ENCODE results near the gene RBM42. TPM values are rescaled to one million over a fixed set of nuclear protein-coding genes. Genes with fewer than 3 reads are reported as not detected.
"Not testable (repeated sequence)": the region's sequence is repeated elsewhere in the genome, so short reads cannot be mapped to it uniquely, and the experiment has no call there.

Gene RBM42
- 71.9 and 93.9 TPM in 2 replicates for total RNA-seq (2014; rRNA removed; shearing (Covaris generic))
- 60.8 and 74.9 TPM in 2 replicates for polyA plus RNA-seq (2015; cell fraction: cytosol; rRNA removed)
- polyA plus RNA-seq (2015; cell fraction: nucleus; rRNA removed): 73.1 and 76.0 TPM in 2 replicates

DNA sequence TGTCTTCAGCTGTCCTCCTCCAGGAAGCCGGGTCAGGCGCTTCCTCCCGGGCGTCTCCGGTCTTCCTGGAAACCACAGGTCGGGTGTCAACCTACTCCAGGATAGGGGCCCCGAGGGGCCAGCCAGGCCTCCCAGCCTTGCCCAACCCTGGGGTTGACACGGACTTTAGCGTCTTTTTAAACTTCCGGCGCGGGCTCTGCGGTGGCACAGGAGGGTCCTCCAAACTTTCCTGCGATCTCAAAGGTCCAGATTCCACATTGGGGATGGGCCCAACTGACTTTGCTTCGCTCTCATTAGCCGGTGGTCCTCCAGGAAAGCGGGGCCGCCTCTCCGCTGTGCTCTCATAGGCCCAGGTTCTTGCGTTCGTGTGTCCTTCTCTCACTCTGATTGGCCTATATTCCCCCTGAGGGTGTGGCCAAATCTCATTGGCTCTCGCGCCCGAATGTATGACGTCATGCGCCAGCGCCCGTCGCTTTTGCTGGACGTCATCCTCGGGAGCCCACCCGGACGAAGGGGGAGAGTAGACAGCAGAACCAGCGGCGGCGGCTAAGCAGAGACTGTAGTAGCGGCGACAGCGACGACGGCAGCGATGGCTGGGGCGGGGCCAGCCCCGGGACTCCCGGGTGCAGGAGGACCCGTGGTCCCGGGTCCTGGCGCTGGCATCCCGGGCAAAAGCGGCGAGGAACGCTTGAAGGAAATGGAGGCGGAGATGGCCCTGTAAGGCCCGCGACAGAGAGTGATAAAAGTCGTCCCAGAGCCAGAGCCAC, at the start of gene RBM42:
RBM42 (plus strand) TSS at position 472 of the 767 bp plus-strand sequence; CDS start at position 590, 118 bp downstream.
- peak; percentile 98 for DNase-seq (ENCODE audit: low read depth)

- DNase-seq (ENCODE audit: low read depth): no peak
Observed at GRCh38 chr19:35582760-35583159, 46.1 kb upstream of the RBM42 start.

DNA sequence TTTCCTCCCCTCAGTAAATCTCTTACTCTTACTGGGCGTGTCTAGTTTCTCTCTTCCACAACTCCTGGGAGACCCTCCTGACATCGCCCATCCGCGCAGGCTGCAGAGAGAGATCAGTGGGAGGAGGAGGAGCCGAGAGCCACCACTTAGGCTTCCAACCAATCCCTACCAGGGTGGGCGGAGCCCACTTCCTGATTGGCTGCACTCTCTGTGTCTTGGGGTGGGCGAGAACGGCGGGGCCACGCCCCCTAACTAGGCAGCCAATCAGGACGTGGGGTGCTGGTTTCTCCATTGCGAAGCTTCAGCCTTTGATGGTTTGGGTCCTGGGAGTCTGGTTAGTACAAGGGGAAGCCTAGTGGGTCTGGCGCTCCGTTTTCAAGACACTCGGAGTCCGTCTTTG, 43.0 kb upstream of the RBM42 start, which contains the start of gene PMIS2:
PMIS2 (plus strand) TSS at position 326 of the 400 bp plus-strand sequence. CDS start 87 bp downstream, outside the sequence.
- DNase-seq (ENCODE audit: low read depth): peak; percentile 8

DNA sequence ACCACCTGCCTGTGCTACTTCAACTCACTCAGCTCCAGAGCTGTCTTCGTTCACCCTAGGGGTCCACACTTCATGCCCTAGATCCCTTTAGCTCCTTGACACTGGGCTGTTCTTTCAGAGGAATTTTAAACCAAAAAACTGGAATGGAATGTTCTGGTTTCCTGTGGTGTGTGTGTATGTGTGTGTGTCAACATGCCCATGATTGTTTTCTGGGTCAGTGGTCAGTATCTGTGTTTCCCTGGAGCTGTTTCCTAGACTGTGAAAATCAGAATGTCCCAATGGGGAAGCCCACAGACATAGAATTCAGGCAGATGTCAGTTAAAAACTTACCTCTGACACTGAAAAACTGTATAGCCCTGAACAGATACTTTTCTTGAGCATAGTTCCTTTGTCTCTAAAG, 41.5 kb upstream of the RBM42 start:
- no peak for DNase-seq (ENCODE audit: low read depth)

- DNase-seq (ENCODE audit: low read depth): no peak
Observed at GRCh38 chr19:35590875-35591274, 38.0 kb upstream of the RBM42 start.

GRCh38 chr19:35592226-35592625, 36.6 kb upstream of the RBM42 start:
- no peak for DNase-seq (ENCODE audit: low read depth)

DNA sequence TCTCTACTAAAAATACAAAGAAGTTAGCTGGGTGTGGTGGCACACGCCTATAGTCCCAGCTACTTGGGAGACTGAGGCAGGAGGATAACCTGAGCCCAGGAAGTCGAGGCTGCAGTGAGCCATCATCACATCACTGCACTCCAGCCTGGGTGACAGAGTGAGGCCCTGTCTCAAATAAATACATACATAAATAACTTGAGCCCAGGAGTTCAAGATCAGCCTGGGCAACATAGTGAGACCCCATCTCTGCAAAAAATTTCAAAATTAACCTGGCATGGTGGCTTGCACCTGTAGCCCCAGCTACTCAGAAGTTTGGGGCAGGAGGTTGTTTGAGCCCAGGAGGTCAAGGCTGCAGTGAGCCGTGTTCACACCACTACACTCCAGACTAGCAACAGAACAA, 33.8 kb upstream of the RBM42 start:
- not testable (repeated sequence) for DNase-seq (ENCODE audit: low read depth)

- DNase-seq (ENCODE audit: low read depth): no peak
Observed at GRCh38 chr19:35595928-35596327, 32.9 kb upstream of the RBM42 start.

DNA sequence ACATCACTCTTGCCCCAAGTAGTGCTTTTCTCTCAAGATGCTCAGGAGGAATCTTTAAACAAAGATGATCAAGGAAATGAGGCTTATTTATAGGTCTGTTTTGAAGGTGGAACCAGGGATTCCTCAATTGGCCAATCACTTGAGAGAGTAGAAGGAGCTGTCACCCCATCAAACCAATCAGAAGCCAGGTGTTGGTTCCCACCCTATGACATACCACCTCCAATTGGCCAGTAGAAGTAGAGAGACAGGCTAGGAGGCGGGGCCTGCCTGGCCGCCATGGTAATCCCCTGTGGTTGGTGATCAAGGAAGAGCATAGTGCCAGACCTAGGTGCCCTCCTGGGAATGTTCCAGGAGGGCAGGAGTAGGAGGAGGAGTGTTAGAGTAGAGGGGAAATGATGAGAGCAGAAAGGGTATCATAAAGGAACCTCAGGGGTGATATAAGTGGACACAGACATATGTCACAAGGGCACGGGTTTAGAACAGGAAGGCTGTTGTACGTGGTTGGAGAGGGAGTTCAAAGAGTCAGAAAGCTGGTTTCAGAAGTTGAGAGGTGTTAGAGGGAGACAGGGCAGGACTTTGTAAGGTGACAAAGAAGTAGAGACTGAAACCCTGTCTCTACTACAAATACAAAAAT, 32.4 kb upstream of the RBM42 start:
- peak; percentile 37 for DNase-seq (ENCODE audit: low read depth)

DNA sequence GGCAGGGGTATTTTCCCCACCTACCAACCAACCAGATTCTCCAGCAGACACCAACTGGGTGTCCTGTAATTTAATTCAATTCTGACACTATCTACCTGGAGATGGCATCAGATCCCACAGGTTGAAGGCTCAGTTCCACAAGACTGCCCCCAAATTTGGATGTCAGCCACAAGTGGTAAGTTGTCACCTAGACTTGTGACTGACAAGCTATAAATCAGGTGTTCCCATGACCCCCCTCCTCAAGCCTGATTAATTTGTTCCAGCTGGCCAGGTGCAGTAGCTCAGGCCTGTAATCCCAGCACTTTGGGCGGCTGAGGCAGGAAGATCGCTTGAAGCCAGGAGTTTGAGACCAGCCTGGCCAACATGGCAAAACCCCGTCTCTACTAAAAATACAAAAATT, 26.9 kb upstream of the RBM42 start:
- no peak for DNase-seq (ENCODE audit: low read depth)

DNA sequence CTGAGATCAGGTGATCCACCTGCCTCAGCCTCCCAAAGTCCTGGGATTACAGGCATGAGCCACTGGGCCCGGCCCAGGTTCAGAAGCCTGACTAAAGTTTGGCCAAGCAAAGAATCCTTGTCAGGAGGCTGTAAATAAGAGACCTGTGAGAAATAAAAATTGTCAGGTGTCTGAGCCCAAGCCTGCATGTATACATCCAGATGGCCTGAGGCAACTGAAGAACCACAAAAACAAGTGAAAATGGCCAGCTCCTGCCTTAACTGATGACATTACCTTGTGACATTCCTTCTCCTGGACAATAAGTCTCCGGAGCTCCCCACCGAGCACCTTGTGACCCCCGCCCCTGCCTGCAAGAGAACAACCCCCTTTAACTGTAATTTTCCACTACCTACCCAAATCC, 24.4 kb upstream of the RBM42 start:
- not testable (repeated sequence) for DNase-seq (ENCODE audit: low read depth)

- DNase-seq (ENCODE audit: low read depth): not testable (repeated sequence)
Observed at GRCh38 chr19:35607170-35607569, 21.7 kb upstream of the RBM42 start.

GRCh38 chr19:35607661-35608060, 21.2 kb upstream of the RBM42 start:
- no peak for DNase-seq (ENCODE audit: low read depth)

GRCh38 chr19:35608251-35608650, 20.6 kb upstream of the RBM42 start:
- DNase-seq (ENCODE audit: low read depth): no peak

DNA sequence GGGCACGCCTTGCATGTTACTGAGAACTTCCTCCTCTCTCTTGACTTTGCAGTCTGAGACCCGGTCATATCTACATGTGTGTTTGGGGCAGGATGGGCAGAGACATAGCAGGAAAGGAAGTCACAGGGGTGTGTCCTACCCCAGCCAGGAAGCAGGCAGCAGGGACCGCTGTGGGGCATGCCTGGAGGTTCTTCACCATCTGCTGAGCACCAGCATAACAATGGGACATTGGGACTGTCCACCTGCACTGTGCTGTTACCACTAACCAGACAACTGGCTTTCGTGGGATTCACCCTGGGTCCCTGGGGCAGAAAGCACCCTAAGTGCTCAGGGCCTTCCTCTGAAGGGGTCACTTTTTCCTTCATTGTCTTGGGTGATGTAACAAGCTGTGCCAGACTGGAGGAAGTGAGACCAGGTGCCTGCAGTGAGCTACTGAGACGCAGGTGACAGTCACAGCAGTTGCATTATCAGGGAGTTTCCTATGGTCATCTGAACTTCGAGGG, 18.9 kb upstream of the RBM42 start:
- DNase-seq (ENCODE audit: low read depth): no peak

GRCh38 chr19:35612224-35612558, 16.6 kb upstream of the RBM42 start:
- DNase-seq (ENCODE audit: low read depth): no peak

DNA sequence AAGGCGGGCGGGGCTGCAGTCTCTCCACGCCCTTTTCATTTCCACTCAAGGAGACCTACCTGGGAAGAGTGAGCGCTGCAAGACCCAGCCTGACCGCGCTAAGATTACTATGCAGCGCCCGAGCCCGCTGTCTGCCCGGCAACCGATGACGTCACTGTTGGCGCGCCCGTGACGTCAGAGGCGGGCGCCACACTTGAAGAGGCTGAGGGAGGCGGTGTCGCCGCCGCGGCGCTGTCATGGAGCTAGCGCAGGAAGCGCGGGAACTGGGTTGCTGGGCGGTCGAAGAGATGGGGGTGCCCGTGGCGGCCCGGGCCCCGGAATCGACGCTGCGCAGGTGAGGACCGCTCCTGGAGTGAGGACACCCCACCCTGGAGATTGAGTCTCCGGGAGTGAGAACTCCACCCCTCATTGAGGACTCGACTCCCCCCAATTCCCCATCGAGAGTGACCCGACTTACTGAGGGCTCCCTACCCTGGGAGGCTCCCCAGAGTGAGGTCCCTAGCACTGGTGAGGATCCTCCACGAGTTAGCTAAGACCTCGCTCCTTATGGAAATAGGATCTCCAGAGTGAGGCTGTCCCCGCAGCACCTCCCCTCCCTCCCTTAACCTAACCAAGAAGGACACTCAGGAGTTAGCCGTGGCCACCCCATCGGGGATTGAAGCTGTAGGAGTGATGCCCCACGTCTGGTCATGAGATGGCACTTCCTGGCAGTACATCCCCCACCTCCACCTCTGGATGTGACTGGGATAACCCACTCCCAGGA, 16.1 kb upstream of the RBM42 start, which contains the start of gene HAUS5:
HAUS5 (plus strand) TSS at position 177 of the 763 bp plus-strand sequence; CDS start at position 237, 60 bp downstream.
- peak; percentile 91 for DNase-seq (ENCODE audit: low read depth)

DNA sequence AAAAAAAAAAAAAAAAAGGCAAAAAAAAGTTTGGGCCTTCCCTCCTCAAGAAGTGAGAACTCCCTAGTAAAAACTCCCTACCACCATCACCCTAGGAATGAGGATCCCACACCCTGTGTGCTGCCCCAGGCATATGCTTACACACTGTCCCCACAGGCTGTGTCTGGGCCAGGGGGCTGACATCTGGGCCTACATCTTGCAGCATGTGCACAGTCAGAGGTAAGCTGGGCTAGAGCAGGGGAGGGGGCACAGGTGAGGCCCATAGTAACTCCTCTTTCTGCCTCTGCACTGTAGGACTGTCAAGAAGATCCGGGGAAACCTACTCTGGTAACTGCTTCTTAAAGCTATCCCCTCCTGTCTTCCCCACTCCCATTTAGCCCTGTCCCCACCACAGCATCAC, 15.3 kb upstream of the RBM42 start:
- no peak for DNase-seq (ENCODE audit: low read depth)

DNA sequence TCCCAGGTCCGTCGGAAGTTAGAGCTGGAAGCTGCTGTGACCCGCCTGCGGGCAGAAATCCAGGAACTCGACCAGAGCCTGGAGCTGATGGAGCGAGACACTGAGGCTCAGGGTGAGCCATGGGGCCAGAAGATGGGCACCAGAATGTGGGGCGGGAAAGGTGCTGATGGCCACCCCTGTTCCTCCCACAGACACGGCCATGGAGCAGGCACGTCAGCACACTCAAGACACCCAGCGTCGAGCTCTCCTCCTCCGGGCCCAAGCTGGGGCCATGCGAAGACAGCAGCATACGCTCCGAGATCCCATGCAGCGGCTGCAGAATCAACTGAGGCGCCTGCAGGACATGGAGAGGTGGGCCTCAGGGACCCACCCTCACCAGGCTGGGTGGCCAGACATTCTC, 13.8 kb upstream of the RBM42 start:
- DNase-seq (ENCODE audit: low read depth): no peak

- DNase-seq (ENCODE audit: low read depth): no peak
Observed at GRCh38 chr19:35618857-35619256, 10.0 kb upstream of the RBM42 start.

GRCh38 chr19:35619290-35619923, 9.4 kb upstream of the RBM42 start:
- no peak for DNase-seq (ENCODE audit: low read depth)
